Activated naive CD4-positive, alpha-beta T cell treated with anti-CD3 and anti-CD28 coated beads, Interleukin-2, amount 50 U/mL, for 72 hours (primary cell): ENCODE results near the gene SPDYC. TPM values are rescaled to one million over a fixed set of nuclear protein-coding genes. Genes with fewer than 3 reads are reported as not detected.

Source experiments
- ATAC-seq, 2 donors: fragments of 150-1000 bp; cut with Tn5 transposase; 2 replicates each; pipeline ENCODE4 v1.10.0; 2021; ENCODE audit warnings: mild to moderate bottlenecking in 2 of 2, moderate library complexity in 2 of 2
- DNase-seq, 2 donors: peaks; one replicate each; pipeline ENCODE4 v3.0.0; 2021 to 2022; ENCODE audit warnings: low spot score in 2 of 2
- H3K27ac Mint-ChIP-seq, 2 donors: one replicate each; pipeline ENCODE4 v1.8.0; 2022; ENCODE audit warnings: mild to moderate bottlenecking in 2 of 2, mixed read lengths in 2 of 2
- H3K36me3 Mint-ChIP-seq, 2 donors: one replicate each; pipeline ENCODE4 v1.8.0; 2022; ENCODE audit warnings: mixed read lengths in 2 of 2
- H3K9me3 Mint-ChIP-seq, 2 donors: one replicate each; pipeline ENCODE4 v1.8.0; 2022; ENCODE audit warnings: mixed read lengths in 2 of 2
- total RNA-seq, 2 donors: library from RNA; stranded (reverse); gene quantifications; one replicate each; pipeline ENCODE4 v1.2.3, GENCODE V29; 2022

Gene SPDYC, protein sequence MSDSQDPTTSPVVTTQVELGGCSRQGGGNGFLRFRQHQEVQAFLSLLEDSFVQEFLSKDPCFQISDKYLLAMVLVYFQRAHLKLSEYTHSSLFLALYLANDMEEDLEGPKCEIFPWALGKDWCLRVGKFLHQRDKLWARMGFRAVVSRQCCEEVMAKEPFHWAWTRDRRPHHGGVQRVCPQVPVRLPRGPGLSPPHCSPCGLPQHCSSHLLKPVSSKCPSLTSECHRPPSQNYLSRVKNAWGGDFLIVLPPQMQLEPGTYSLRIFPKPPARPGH
- not detected for total RNA-seq

DNA sequence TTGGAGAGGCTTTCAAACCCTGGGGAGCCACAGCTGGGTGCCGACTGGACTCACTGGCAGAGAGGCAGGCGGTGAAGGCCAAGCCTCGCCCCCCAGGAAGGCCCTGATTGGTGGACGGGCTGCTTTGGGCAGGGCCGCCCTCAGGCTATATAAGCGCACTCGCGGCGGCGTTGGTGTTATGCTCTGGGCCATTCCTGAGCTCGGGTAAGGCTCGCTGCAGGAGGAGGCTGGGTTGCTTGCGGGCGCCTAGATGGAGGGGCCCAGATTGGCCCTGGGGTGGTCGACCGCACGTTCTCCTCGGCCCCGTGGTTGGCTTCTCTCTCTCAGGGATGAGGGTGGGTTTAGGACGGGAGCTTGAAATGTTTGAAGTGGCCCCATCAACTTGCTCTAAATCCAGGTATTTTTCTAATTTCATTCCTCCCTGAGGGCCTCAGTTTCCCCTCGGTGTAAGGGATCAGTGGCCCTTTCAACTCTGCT is at the start of gene SPDYC:
Gene SPDYC (plus strand): TSS at position 176 of the 477 bp plus-strand sequence. CDS start 1,125 bp downstream, outside the sequence.
- no peaks in the 10 kb centered on the region for H3K9me3 Mint-ChIP-seq
- no peak for ATAC-seq

GRCh38 chr11:65120831-65121230 is 49.2 kb upstream of the SPDYC start:
- Mint-ChIP-seq H3K36me3 (peaks cover 31 to 38% of the 10 kb centered on the region in 2 donors), H3K27ac (peak overlapping the region; percentile 99 to 100), H3K9me3 (no peaks in the 10 kb centered on the region)
- ATAC-seq, result no peak
- DNase-seq, result no peak

More for the DNA sequence above, at the start of gene SPDYC:
- Mint-ChIP-seq H3K36me3 (no peaks in the 10 kb centered on the region), H3K27ac (peak within 1 kb of the TSS; percentile 80)
- DNase-seq, result no peak

- ATAC-seq (no peak), DNase-seq (peak in 1 of 2 donors; percentile 36)
- Mint-ChIP-seq H3K9me3 (no peaks in the 10 kb centered on the region), H3K36me3 (peaks cover 31 to 38% of the 10 kb centered on the region in 2 donors), H3K27ac (peak overlapping the region; percentile 99 to 100)
Measured at GRCh38 chr11:65121447-65121864, 48.6 kb upstream of the SPDYC start.

DNA sequence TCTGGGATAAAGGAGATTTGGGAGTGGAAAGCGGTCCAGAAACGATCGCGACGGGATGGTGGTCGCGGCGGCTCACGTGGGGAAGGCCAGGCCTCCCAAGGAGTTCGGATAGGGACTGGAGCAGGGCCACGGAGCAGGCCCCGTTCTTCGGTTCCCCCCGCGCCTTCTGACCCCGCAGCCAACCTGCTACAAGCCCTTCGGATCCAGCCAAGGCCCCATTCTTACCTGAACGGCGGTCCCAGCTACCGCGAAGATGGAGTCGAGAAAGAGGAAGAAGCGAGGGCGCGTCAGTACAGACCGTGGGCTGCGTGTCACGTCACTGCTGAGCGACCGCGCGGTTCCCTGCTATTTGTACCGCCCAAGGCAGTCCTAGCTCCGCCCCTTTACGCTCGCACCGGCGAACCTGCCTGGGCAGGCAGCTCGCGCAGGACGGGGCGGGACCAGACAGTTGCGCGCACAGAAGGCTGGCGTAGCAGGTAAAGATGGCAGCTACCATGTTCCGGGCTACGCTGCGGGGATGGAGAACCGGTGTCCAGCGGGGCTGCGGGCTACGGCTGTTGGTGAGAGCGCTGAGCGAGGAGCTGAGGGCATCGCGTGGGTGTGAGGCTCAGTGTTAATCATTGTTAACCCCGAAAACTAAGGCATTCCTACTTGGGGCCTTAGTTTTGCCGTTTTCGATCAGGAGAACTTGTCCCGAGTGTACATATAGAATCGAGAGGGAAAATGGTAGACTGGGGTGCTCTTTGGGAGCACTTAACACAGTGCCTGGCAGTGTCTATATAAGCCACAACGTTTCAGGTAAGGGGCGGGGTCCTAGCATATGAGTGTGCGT is 48.0 kb upstream of the SPDYC start, which contains the start of the genes FAU and MRPL49:
Gene FAU (minus strand): TSS at position 270 of the 832 bp plus-strand sequence. CDS start 321 bp downstream, outside the sequence.
Gene MRPL49 (plus strand): TSS at position 457 of the 832 bp plus-strand sequence. CDS start 26 bp downstream, at position 483.
- Mint-ChIP-seq H3K9me3 (no peaks in the 10 kb centered on the region), H3K36me3 (peaks cover 31 to 34% of the 10 kb centered on the region in 2 donors), H3K27ac (peak within 1 kb of the TSS; percentile 99 to 100)

GRCh38 chr11:65124480-65125196 is 45.4 kb upstream of the SPDYC start:
- peak in 1 of 2 donors; percentile 46 for DNase-seq
- ATAC-seq, result no peak
- Mint-ChIP-seq H3K36me3 (peaks cover 31 to 34% of the 10 kb centered on the region in 2 donors), H3K9me3 (no peaks in the 10 kb centered on the region), H3K27ac (peak overlapping the region; percentile 24 to 77)

More for the DNA sequence above, 48.0 kb upstream of the SPDYC start, which contains the start of the genes FAU and MRPL49:
- ATAC-seq, result peak; percentile 88 to 89
- peak; percentile 98 for DNase-seq

DNA sequence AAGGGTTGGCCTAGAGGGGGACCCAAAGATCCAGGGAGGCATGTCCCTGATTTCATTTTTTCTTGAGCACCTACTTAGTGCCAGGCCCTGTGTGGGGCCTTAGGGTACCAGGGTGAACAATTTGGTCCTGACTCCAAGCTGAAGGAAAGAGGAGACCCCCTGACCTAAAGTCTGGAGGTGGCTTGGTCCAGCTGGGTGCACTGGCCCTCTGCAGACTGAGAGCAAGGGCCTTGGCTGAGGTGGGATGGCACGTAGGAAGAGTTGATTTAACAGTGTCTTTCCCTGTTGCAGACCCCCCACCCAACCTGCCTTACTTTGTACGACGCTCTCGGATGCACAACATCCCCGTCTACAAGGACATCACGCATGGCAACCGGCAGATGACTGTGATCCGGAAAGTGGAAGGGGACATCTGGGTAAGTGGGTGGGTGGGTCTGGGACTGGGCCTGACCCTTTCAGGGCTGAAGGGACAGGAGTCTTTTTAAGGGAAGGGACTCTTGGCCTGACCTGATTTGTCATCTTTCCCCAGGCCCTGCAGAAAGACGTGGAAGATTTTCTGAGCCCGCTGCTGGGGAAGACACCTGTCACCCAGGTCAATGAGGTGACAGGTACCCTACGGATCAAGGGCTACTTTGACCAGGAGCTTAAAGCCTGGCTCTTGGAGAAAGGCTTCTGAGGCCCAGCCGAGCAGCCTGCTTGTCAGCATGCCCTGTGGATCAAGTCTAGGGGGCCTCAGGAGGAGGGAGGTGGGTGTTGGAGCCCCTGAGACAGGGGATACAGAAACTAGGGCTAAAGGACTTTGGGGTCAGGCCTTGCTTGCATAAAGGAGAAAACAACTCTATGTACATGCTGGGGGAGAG is 44.6 kb upstream of the SPDYC start:
- H3K9me3 Mint-ChIP-seq, result no peaks in the 10 kb centered on the region
- H3K27ac Mint-ChIP-seq, result no peak overlapping the region
- ATAC-seq (no peak), DNase-seq (peak in 1 of 2 donors; percentile 50)
- peaks cover 27% of the 10 kb centered on the region in 2 donors for H3K36me3 Mint-ChIP-seq

- no peak for ATAC-seq
- no peaks in the 10 kb centered on the region for H3K9me3 Mint-ChIP-seq
- no peak overlapping the region for H3K27ac Mint-ChIP-seq
- H3K36me3 Mint-ChIP-seq, result peaks cover 13 to 14% of the 10 kb centered on the region in 2 donors
- peak in 1 of 2 donors; percentile 50 for DNase-seq
Measured at GRCh38 chr11:65126624-65127274, 43.3 kb upstream of the SPDYC start.

GRCh38 chr11:65127473-65128181 is 42.4 kb upstream of the SPDYC start:
- H3K36me3 Mint-ChIP-seq, result peaks cover 6% of the 10 kb centered on the region in 2 donors
- no peaks in the 10 kb centered on the region for H3K9me3 Mint-ChIP-seq
- peak overlapping the region; percentile 29 to 41 for H3K27ac Mint-ChIP-seq
- ATAC-seq (no peak), DNase-seq (peak in 1 of 2 donors; percentile 33)

GRCh38 chr11:65128182-65129145 is 41.6 kb upstream of the SPDYC start:
- Mint-ChIP-seq H3K36me3 (peaks cover 8 to 9% of the 10 kb centered on the region in 2 donors), H3K9me3 (no peaks in the 10 kb centered on the region), H3K27ac (peak overlapping the region; percentile 37 to 41)
- no peak for ATAC-seq
- peak in 1 of 2 donors; percentile 49 for DNase-seq

- no peaks in the 10 kb centered on the region for H3K9me3 Mint-ChIP-seq
- no peak overlapping the region for H3K27ac Mint-ChIP-seq
- H3K36me3 Mint-ChIP-seq, result peaks cover 9 to 10% of the 10 kb centered on the region in 2 donors
- ATAC-seq (no peak), DNase-seq (peak in 1 of 2 donors; percentile 51)
Measured at GRCh38 chr11:65129649-65130441, 40.2 kb upstream of the SPDYC start.

GRCh38 chr11:65130631-65131416 is 39.2 kb upstream of the SPDYC start:
- no peak for ATAC-seq
- no peaks in the 10 kb centered on the region for H3K9me3 Mint-ChIP-seq
- H3K27ac Mint-ChIP-seq, result peak overlapping the region; percentile 28 to 78
- peaks cover 9 to 10% of the 10 kb centered on the region in 2 donors for H3K36me3 Mint-ChIP-seq
- no peak for DNase-seq

DNA sequence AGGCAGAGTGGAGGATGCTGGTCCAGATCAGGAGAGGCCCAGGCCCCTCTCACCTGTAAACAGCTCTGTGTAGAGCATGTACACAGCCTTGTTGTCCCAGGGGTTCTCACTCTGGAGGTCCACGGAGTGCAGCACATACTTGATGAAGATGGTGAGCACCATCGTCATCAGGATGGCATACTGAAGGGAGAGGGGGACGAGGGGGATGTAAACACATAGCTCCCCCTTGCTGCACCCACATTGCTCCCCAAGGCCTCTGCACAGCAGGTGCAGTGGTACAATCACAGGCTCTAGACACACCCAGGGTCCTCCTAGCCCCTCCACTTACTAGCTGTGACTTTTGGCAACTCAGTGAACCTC is 38.6 kb upstream of the SPDYC start:
- DNase-seq, result no peak
- Mint-ChIP-seq H3K27ac (peak overlapping the region in 1 of 2 donors; percentile 28), H3K9me3 (no peaks in the 10 kb centered on the region), H3K36me3 (peaks cover 9 to 10% of the 10 kb centered on the region in 2 donors)
- no peak for ATAC-seq
